Measurements from ENCODE around the gene PGM3.

- TF ChIP-seq CTCF (IDR thresholded peaks at IDR 0.05) = no peak
- no peak for TF ChIP-seq POLR2AphosphoS5 (IDR thresholded peaks at IDR 0.05)
- TF ChIP-seq POLR2A (IDR thresholded peaks at IDR 0.05) = no peak
- no peak for TF ChIP-seq EP300 (IDR thresholded peaks at IDR 0.05)
Observed at GRCh38 chr6:83180426-83180950, 12.6 kb downstream of the PGM3 start.
